NCI-H1930 (cell line): ENCODE data around the gene ACVRL1.

Experiments used
- DNase-seq, 2 experiments: peaks; one replicate each; lab custom pipeline; 2025; lab: John Stamatoyannopoulos, UW

ACVRL1 gene

GRCh38 chr12:51963477-51963876 lies 56.2 kb downstream of the ACVRL1 start:
- DNase-seq, result no peak

DNA sequence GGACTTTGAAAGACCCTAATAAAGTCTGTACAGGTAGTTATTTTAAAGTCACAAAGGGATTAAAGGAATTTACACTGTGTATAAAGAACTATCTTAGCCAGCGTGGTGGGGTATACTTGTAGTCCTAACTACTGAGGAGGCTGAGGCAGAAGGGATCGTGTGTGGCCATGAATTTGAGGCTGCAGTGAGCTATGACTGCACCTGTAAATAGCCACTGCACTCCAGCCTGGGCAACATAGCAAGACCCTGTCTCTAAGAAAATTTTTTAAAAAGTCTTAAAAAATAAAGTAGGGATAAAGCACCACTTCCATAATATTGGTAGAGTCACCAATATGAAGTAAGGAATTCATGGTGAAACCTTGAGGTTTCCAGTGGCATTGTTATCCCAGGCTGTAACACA lies 62.3 kb downstream of the ACVRL1 start:
- no peak for DNase-seq

- no peak for DNase-seq
Measured at GRCh38 chr12:51970904-51971646, 63.8 kb downstream of the ACVRL1 start.

- DNase-seq, result no peak
Measured at GRCh38 chr12:51971679-51972421, 64.5 kb downstream of the ACVRL1 start.

- DNase-seq, result no peak
Measured at GRCh38 chr12:51972422-51972812, 65.1 kb downstream of the ACVRL1 start.

- no peak for DNase-seq
Measured at GRCh38 chr12:51972849-51973273, 65.6 kb downstream of the ACVRL1 start.
